ENCODE data around the gene AGBL4. TPM values are rescaled to one million over a fixed set of nuclear protein-coding genes. Genes with fewer than 3 reads are reported as not detected.

AGBL4 gene
- total RNA-seq, 2 donors from 2014 or later, result not detected

DNA sequence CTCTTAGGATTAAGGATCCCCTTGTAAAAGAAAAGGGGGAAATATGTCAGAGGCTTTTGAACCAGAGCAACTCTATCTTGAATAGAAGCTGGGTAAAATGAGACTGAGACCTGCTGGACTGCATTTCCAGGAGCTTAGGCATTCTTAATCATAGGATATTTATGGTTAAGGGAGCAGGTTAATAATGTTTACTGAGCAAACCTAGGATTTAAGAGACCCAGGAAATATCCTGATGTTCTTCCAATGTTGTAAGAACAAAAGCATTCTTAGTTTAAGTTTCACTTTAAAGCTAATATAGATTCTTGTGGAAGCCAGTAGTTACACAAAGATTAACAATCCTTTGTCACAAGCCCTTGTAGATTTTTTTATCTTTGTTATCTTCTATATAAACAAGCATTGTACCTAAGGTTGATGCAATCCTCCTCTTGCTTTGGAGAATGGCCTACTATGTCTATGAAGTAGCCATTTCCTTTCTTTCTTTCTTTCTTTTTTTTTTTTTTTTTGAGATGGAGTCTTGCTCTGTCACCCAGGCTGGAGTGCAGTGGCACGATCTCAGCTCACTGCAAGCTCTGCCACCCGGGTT, 676.9 kb downstream of the AGBL4 start:
- TF ChIP-seq, protein P1, sequence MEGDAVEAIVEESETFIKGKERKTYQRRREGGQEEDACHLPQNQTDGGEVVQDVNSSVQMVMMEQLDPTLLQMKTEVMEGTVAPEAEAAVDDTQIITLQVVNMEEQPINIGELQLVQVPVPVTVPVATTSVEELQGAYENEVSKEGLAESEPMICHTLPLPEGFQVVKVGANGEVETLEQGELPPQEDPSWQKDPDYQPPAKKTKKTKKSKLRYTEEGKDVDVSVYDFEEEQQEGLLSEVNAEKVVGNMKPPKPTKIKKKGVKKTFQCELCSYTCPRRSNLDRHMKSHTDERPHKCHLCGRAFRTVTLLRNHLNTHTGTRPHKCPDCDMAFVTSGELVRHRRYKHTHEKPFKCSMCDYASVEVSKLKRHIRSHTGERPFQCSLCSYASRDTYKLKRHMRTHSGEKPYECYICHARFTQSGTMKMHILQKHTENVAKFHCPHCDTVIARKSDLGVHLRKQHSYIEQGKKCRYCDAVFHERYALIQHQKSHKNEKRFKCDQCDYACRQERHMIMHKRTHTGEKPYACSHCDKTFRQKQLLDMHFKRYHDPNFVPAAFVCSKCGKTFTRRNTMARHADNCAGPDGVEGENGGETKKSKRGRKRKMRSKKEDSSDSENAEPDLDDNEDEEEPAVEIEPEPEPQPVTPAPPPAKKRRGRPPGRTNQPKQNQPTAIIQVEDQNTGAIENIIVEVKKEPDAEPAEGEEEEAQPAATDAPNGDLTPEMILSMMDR (IDR thresholded peaks at IDR 0.05), result no peak

DNA sequence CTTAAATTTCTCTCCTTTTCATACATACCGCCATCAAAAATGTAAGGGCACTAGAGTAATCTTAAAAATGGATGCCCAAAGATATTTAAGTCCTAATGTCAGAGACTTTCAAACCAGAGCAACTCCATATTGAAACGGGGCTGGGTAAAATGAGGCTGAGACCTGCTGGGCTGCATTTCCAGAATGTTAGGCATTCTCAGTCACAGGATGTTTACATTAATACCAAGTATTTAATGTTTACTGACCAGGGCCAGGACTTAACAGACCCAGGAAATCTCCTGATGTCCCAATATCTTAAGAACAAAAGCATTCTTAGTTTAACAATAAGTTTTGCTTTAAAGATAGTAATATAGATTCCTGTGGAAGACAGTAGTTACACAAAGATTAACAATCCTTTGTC, 683.2 kb downstream of the AGBL4 start:
- Histone ChIP-seq H3K4me1 (ENCODE audit: control insufficient read depth in 1 of 2, low read depth in 2 of 2) (no peaks in the 10 kb centered on the region), H3K27me3 (replicated peaks; ENCODE audit: insufficient read depth) (no peaks in the 10 kb centered on the region), H3K36me3 (no peaks in the 10 kb centered on the region), H3K4me3 (no peak overlapping the region), H3K27ac (no peak overlapping the region), H3K9me3 (no peaks in the 10 kb centered on the region)
- TF ChIP-seq, protein P1 (IDR thresholded peaks at IDR 0.05), result no peak
- no peak for DNase-seq (ENCODE audit: low spot score)
- ATAC-seq (ENCODE audit: insufficient number of reproducible peaks, low FRiP score, low read depth), result no peak

More for the DNA sequence above, 676.9 kb downstream of the AGBL4 start:
- DNase-seq (ENCODE audit: low spot score), result no peak
- Histone ChIP-seq H3K27ac (no peak overlapping the region), H3K27me3 (replicated peaks; ENCODE audit: insufficient read depth) (no peaks in the 10 kb centered on the region), H3K4me1 (ENCODE audit: control insufficient read depth in 1 of 2, low read depth in 2 of 2) (no peaks in the 10 kb centered on the region), H3K9me3 (no peaks in the 10 kb centered on the region), H3K36me3 (no peaks in the 10 kb centered on the region), H3K4me3 (no peak overlapping the region)
- ATAC-seq (ENCODE audit: insufficient number of reproducible peaks, low FRiP score, low read depth), result no peak

DNA sequence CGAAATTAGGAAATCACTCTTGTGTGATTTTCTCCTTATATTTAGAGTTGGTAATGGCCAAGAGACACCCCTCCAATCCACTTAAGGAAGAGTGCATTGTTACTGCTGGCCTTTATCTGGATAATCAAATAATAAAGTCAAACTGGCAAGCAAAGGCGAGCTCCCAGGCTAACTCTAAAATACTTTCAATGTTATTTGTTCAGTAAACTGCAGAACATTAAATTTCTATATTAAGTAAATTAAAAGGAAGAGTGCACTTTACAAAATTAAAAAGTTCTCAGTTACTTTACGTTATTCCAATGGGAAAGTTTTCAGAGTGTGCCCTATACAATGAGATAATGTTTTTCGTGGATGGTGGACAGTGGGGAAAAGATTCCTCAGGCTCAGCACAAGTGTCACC, 684.7 kb downstream of the AGBL4 start:
- DNase-seq (ENCODE audit: low spot score), result no peak
- Histone ChIP-seq H3K4me1 (ENCODE audit: control insufficient read depth in 1 of 2, low read depth in 2 of 2) (no peaks in the 10 kb centered on the region), H3K4me3 (no peak overlapping the region), H3K27ac (no peak overlapping the region), H3K27me3 (replicated peaks; ENCODE audit: insufficient read depth) (no peaks in the 10 kb centered on the region), H3K9me3 (no peaks in the 10 kb centered on the region), H3K36me3 (no peaks in the 10 kb centered on the region)
- no peak for ATAC-seq (ENCODE audit: insufficient number of reproducible peaks, low FRiP score, low read depth)
- TF ChIP-seq, protein P1 (IDR thresholded peaks at IDR 0.05), result no peak

DNA sequence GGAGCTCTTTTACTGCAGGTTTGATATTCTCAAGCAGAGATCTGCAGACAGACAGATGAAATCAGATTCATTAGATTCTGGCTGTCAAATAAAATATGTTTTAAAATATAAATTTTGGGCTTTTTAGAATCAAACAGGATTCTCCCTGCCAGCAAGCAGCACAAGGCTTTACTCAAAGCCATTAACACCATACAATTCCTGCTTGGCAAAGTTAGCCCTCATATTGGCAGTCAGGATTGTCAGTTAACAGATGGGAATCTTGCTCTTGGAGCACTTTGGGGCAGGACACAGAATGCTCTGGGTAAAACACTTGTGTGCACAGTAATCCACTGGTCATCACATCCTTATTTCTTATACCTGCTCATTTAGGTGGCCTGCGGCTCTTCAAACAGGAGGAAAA, 686.5 kb downstream of the AGBL4 start:
- no peak overlapping the region for H3K27ac ChIP-seq
- no peaks in the 10 kb centered on the region for H3K4me1 ChIP-seq (ENCODE audit: control insufficient read depth in 1 of 2, low read depth in 2 of 2)
- TF ChIP-seq, protein P1 (IDR thresholded peaks at IDR 0.05), result no peak
- no peaks in the 10 kb centered on the region for H3K9me3 ChIP-seq
- H3K4me3 ChIP-seq, result no peak overlapping the region
- ATAC-seq (ENCODE audit: insufficient number of reproducible peaks, low FRiP score, low read depth) (no peak), DNase-seq (ENCODE audit: low spot score) (no peak)
- H3K36me3 ChIP-seq, result no peaks in the 10 kb centered on the region
- no peaks in the 10 kb centered on the region for H3K27me3 ChIP-seq (replicated peaks; ENCODE audit: insufficient read depth)

DNA sequence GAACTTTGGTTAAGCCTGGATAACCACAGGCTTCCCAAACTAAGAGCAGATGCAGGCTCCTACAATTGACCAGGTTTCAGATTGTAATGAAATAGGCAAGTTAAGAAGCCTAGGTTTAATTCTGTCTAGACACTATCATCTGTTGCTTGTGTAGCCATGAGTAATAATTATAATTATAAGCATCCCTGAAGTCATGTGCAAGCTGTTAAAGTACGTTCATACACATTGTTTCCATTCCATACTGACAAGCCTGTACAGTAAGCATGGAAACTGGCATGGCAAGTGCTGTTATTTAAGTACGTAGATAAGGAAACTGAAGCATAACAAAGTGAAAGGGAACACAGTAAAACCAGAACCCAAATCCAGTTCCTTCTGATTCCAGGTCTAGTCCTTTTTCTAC, 689.8 kb downstream of the AGBL4 start:
- no peak overlapping the region for H3K27ac ChIP-seq
- TF ChIP-seq, protein P1 (IDR thresholded peaks at IDR 0.05), result no peak
- H3K36me3 ChIP-seq, result no peaks in the 10 kb centered on the region
- no peak for DNase-seq (ENCODE audit: low spot score)
- no peaks in the 10 kb centered on the region for H3K9me3 ChIP-seq
- no peak overlapping the region for H3K4me3 ChIP-seq
- ATAC-seq (ENCODE audit: insufficient number of reproducible peaks, low FRiP score, low read depth), result no peak
- no peaks in the 10 kb centered on the region for H3K4me1 ChIP-seq (ENCODE audit: control insufficient read depth in 1 of 2, low read depth in 2 of 2)
- H3K27me3 ChIP-seq (replicated peaks; ENCODE audit: insufficient read depth), result no peaks in the 10 kb centered on the region
